Head of caudate nucleus (tissue), 42 donors: ENCODE results near the gene PSD.

Experiments used
- DNase-seq, 42 donors: peaks; one replicate each; pipeline versions ENCODE4 v3.0.0 to v3.0.0-alpha.2; 2020 to 2021; ENCODE audit warnings: mixed read lengths in 7 of 42
- intact Hi-C: fragments of 100-400 bp; cut with DNase I; formaldehyde crosslinking; loops from one replicate; pipeline ENCODE4 v1.15.0; 2022

The PSD gene

GRCh38 chr10:102368077-102368476 lies 50.5 kb downstream of the PSD start:
- no peak for DNase-seq
- intact Hi-C loops, result no loop called here

GRCh38 chr10:102367441-102367840 lies 51.1 kb downstream of the PSD start:
- no peak for DNase-seq
- intact Hi-C loops, result no loop called here

GRCh38 chr10:102358712-102359382 lies 59.7 kb downstream of the PSD start:
- no peak for DNase-seq
- intact Hi-C loops, result loop anchor here (10.0 kb wide), 1 partner anchor 194 kb away; no protein-coding TSS in a partner anchor

GRCh38 chr10:102354451-102354850 lies 64.1 kb downstream of the PSD start:
- DNase-seq, result no peak
- intact Hi-C loops, result loop anchor here (10.0 kb wide), 1 partner anchor 190 kb away; no protein-coding TSS in a partner anchor
